Putamen (tissue), 1 donor: ENCODE data around the gene RNF223.
A peak's percentile ranks its signal among the peaks of the same experiment; 100 is the strongest.
"Not testable (repeated sequence)": the region's sequence is repeated elsewhere in the genome, so short reads cannot be mapped to it uniquely, and the experiment has no call there.

Source experiments
- DNase-seq: peaks from one replicate; pipeline ENCODE4 v3.0.0-alpha.2; 2016; ENCODE audit warnings: low spot score

The RNF223 gene

DNA sequence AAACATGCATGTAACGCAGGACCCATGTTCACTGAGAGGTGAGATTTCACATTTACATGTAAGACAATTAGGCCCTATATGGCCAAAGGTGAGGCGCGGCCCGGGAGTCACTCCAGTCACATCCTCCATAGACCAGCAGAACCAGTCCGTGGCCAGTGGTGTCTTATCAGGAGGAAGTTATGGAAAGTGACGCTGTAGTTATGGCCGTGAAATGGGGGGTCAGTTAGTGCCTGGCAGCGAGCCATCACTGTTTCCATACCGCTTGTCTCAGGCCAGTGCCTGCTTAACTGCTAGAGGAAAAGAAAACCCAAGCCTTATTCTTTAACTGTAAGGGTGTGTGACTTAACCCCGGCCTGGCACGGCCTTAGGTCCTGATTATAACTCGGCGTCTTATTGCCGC lies 35.6 kb upstream of the RNF223 start:
- DNase-seq, result no peak

DNA sequence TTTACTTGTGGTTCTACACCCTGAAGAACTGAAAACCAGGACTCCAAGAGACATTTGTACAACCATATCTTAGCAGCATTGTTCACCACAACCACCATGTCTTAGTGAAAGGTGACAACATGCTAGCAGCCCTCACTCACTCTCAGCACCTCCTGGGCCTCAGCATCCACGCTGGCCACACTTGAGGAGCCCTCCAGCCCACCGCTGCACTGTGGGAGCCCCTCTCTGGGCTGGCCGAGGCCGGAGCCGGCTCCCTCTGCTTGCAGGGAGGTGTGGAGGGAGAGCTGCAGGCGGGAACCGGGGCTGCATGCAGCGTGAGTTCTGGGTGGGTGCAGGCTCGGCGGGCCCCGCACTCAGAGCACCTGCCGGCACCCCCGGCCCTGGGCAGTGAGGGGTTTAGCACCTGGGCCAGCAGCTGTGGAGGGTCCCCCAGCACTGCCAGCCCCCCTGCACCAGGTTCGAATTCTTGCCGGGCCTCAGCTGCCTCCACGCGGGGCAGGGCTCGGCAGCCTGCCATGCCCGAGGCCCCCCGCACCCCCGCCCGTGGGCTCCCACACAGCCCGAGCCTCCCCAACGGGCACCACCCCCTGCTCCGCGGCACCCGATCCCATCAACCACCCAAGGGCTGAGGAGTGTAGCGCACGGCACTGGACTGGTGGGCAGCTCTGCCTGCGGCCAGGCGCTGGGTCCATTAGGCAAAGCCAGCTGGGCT lies 32.6 kb upstream of the RNF223 start:
- DNase-seq, result no peak

DNA sequence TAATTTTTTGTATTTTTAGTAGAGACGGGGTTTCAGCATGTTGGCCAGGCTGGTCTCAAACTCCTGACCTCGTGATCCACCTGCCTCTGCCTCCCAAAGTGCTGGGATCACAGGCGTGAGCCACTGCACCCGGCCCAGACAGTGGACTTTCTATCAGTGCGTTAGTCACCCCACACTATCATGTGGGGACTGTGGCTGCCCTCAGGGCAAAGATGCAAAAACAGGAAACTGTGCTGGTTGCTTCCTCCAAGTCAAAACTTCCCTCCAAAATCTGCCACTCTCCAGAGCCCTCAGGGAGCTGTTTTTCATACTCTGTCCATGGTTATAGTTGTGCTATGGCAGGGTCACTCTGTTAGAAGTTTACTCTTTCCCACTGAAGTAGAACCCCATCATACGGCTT lies 30.0 kb upstream of the RNF223 start:
- not testable (repeated sequence) for DNase-seq

DNA sequence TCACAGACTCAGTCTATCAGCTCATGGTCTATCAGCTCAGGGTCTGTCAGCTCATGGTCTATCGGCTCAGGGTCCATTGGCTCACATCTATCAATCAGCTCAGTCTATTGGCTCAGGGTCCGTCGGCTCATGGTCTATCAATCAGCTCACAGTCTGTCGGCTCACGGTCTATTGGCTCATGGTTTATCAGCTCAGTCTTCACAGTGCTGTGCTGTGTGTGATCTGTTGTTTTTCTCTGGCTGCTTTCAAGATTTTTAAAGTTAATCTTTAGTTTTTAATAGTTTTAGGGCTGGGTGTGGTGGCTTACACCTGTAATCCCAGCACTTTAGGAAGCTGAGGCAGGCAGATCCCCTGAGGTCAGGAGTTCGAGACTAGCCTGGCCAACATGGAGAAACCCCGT lies 27.4 kb upstream of the RNF223 start:
- DNase-seq, result no peak

DNA sequence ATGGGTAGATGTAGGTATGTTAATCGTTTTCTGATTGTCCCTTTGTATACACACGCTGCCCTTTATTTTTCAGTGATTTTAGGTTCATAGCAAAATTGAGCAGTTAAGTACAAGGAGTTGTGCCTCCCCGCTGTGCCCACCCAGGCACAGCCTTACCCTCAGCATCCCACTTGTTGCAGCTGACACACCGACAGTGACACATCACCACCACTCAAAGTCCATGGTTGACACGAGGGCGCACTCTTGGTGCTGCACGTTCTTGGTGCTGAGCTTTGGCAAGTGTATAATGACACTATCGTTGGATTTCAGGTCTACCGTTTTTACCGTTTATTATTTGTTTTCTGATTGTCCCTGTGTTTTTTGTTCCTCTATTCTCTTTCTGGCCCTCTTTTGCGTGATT lies 26.2 kb upstream of the RNF223 start:
- DNase-seq, result no peak

DNA sequence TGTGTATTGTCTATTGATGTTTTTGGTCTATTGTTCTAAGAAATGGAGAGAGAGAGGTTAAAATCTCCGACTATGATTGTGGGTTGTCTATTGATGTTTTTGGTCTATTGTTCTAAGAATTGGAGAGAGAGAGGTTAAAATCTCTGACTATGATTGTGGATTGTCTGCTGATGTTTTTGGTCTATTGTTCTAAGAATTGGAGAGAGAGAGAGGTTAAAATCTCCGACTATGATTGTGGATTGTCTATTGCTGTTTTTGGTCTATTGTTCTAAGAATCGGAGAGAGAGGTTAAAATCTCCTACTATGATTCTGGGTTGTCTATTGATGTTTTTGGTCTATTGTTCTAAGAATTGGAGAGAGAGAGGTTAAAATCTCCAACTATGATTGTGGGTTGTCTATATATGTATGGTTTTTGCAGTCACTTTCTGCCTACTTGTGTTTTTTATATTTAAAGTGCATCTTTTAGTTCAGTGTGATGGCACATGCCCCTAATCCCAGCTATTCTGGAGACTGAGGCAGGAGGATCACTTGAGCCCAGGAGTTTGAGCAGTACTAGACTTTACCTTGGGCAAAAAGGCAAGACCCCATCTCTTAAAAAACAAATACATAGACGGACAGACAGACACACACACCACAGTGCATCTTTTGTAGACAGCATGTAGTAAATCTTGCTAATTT lies 25.5 kb upstream of the RNF223 start:
- DNase-seq, result no peak

DNA sequence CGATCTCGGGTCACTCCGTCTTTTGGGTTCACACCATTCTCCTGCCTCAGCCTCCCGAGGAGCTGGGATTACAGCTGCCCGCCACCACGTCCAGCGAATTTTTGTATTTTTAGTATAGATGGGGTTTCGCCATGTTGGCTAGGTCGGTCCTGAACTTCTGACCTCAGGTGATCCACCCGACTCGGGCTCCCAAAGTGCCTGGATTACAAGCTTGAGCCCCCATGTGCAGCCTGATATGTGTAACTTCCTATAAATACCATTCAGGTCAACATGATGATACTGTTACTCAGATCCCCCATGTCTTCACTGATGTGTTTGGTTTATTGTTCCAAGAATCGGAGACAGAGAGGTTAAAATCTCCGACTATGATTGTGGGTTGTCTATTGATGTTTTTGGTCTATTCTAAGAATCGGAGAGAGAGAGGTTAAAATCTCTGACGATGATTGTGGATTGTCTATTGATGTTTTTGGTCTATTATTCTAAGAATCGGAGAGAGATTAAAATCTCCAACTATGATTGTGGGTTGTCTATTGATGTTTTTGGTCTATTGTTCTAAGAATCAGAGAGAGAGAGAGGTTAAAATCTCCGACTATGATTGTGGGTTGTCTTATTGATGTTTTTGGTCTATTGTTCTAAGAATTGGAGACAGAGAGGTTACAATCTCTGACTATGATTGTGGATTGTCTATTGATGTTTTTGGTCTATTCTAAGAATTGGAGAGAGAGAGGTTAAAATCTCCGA lies 24.7 kb upstream of the RNF223 start:
- no peak for DNase-seq

DNA sequence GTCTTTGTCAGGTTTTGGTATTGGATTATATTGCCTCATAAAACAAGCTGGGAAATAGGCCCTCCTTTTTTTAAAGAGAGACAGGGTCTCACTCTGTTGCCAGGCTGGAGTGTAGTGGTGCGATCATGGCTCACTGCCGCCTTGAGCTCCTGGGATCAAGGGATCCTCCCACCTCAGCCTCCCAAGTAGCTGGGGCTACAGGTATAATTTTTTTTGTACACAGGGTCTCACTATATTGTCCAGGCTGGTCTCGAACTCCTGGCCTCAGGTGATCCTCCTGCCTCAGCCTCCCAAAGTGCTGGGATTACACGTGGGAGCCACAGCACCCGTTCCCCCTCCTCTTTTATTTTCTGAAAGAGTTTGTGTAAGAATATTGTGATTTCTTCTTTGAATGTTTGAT lies 22.0 kb upstream of the RNF223 start:
- DNase-seq, result not testable (repeated sequence)

DNA sequence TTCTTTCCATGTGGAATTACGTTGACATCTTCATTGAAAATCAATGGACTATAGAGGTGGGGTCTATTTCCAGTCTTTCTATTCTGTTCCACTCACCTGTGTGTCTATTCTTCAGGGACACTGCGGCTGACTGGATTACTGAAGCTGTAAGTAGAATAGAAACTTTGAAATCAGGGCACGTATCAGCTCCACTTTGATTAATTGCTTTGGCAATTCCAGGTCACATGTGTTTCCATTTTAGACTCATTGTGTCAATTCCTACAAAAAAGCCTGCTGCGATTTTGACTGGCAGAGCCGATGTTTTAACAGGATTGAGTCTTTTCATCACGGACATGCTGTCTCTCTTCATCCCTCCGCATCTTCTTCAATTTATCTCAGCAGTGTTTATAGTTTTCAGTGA lies 20.9 kb upstream of the RNF223 start:
- DNase-seq, result peak; percentile 63

DNA sequence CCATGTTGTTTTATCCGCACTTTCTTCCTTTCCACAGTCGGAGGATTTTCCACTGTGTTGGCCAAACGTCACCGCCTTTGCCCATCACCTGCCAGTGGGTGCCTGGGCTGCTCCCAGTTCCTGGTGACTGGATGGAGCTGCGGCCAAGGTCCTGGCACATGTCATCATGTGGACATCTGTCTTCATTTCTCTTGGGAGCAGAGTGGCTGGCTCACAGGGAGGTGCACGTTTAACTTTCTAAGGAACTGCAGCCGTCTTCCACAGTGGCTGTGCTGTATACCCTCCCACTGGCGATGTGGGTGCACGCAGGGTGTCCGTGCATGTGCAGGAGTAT lies 19.5 kb upstream of the RNF223 start:
- DNase-seq, result no peak

DNA sequence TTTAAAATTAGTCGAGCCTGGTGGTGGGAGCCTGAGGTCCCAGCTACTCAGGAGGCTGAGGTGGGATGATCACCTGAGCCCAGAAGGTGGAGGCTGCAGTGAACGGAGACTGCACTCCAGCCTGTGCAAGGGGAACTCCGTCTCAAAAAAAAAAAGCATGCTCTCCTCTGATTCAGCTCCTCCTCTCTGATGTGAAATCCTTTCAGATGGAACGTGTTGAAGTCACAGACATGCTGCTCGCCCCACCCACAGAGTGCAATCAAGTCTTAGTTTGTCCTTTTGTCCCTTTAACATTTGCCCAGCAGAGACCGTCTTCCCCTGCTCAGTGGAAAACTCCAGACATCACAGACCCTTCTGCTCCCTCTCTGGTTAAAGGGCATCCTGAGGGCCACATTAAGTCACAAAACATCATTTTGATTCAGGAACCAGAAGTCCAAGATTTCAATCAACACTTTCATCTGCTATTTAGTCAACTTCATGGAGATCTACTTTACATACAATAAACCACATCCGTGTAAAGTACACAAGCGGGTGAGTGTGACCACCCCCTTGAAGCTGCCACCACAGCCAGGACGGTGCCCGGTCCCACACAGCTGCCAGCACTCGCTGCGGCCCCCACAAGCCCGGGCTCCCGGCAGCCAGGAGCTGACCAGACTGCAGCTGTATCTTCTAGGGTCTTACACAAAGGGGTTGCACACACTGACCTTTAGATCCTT lies 18.9 kb upstream of the RNF223 start:
- DNase-seq, result no peak

DNA sequence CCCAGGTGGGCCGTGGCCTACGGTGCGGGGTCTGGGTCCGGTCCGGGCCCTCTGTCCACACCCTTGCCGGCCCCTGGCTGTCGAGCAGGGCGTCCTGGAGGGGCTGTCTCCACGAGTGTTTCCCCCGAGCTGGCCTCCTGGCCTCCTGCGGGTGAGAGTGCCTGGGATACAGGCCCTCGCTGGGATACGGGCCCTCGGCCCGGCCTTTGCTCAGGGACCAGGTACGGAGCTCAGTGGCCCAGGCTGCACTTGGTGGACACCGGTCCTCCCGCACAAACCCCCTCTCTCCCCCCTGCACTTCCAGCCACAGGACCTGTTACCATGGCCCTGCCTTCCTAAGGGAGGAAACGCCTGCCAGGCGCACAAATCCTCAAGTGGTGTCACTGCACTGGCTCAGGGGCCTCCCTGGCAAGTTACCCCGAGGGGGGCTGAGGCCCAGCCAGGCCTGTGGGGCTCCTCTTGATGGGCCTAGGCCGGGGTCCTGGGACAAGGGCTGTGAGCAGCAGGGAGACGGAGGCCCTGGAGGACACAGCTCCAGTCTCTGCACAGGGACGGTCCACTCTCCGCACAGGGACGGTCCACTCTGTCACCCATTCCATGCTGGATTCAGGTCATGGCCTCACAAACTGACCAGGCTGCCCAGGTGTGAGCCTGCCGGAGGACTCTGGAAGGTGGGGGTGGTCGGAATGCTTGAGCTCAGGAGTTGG lies 18.2 kb upstream of the RNF223 start:
- DNase-seq, result no peak

DNA sequence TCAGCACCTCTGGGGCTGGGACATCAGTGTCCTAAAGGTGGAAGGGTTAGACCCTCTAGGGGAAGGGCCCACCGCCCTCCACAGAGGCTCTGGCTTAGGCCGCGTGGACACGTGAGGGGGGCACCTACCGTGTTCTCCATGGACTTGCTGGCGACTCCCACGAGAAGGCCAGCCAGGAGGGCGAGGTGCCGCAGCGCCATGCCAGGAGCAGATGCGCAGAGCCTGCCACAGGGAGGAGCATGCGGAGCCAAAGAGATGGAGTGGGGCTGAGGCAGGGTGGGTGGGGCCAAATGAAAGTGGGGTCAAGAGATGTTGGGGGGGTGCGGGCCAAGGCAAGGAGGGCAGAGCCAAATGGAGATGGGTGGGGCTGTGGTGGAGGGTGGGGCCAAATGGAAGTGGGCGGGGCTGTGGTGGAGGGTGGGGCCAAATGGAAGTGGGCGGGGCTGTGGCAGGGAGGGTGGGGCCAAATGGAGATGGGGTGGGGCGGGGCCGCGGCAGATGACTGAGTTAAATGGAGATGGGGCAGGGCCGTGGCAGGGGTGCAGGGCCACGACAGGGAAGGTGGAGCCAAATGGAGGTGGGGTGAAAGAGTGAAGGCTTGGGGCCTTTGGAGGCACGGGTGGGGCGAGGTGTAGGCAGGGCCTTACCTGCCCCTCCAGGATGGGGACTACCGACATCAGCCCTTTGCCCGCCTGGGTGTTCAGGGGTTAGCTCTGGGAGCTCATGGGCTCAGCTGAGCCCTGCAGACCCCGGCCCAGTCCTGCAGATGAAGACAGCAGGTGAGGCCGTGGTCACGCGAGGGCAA lies 17.4 kb upstream of the RNF223 start:
- no peak for DNase-seq

DNA sequence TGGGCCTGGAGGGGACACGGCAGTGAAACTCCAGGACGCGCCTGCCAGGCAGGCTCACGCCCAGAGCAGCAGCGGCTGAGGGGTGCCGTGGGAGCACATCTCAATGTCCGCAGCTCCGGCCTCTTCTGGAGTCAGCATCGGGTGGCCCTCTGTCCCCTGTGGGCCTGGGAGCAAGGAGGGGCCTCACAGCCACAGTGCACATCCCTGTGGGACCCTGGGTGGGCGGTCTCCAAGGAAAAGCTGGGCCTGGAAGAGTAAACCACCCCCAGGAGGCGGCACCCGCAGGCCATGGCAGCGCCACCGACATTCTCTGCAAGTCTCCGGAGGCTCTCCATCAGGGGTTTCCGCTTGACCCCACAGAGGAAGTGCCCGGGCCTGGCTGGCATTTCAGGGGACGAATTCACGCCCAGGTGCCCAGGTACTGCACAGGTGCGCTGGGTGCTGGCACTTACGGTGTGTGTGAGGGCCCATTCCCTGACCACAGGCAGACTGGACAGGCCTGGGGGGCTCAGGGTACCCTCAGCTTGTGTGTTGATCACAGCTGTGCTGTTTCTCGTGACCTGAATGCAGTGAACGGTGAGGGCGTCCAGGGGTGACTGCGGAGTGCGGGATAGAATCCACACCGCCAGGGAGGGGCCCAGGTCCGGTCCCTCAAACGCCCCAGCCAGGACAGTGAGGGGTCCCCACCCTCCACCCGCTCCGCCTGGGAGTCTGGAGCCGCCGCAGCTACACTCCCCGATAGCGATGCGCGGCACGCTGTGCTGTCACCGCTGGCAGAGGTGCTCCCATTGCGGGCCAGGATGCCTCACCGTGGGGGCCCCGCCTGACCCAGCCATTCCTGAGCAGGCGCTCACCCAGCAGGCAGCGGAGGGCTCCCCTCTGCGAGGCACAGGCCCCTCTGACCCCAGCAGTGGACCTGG lies 16.6 kb upstream of the RNF223 start:
- no peak for DNase-seq

DNA sequence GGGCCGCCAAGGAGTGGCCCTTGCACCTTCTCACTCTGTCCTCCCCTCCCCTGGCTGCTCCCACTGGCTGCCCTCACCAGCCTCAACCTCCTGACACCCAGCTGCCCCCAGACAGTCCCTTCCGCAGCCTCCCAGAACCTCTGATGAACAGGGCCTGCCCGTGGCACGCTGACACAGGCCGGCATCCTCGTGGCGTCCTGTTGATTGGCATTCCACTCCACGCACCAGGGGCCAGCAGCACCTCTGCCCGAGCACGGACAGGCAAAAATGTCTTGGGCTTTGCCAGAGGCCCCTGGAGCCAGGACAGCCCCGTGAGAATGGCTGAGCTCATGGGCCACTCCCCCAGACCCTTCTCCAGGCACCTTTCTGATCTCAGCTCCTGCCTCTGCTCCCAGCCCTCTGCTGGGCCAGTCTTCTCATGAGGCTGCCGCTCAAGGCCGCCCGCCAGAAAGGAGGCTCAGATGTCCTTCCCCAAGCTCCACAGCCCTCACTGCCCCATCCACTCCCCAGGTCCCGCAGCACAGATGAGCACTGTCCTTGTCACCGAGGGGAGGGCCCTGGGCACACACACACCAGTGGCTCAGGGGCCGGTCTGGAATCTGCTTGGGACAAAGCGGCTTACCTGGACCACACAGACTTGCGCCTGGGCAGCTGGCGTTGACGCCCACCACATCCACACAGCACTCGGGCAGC lies 15.8 kb upstream of the RNF223 start:
- no peak for DNase-seq

DNA sequence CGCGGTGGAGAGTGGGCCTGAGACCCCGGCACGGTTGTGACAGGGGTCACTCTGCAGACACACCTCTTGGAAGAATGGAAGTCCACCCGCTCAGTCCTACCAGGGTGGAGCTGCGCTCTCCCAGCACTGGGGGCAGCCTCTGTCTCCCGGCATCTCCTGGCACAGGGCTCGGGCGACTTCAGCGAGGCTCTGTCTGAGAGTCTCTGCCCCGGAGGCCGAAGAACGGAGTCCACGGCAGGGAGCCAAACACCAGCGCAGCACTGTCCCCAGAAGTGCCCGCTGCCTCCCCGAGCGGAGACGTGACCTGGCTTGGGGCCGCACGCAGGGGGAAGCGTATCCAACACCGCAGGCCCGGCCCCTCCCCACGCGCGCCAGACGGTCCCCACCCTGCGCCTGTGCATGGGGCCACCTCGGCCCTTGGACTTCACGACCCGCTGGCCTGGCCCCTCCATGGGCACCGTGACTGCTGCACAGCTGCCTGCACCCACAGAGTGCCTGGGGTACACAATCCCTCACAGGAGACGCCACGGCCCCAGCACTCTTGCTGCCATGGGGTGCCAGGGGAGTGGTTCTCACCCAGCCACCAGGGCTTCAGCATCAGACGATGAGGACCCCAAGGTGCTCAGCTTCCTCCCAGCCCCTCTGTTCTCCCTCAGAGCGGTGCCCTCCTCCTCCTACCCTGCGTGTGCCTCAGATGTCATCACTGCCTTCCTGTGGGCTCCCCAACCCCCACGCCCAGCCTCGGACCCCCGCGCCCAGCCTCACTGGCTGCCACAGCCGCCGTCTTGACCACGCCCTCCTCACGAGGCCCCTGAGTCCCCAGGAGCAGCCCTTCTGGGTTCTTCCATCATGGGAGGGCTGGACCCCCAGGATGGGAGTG lies 14.9 kb upstream of the RNF223 start:
- DNase-seq, result no peak

DNA sequence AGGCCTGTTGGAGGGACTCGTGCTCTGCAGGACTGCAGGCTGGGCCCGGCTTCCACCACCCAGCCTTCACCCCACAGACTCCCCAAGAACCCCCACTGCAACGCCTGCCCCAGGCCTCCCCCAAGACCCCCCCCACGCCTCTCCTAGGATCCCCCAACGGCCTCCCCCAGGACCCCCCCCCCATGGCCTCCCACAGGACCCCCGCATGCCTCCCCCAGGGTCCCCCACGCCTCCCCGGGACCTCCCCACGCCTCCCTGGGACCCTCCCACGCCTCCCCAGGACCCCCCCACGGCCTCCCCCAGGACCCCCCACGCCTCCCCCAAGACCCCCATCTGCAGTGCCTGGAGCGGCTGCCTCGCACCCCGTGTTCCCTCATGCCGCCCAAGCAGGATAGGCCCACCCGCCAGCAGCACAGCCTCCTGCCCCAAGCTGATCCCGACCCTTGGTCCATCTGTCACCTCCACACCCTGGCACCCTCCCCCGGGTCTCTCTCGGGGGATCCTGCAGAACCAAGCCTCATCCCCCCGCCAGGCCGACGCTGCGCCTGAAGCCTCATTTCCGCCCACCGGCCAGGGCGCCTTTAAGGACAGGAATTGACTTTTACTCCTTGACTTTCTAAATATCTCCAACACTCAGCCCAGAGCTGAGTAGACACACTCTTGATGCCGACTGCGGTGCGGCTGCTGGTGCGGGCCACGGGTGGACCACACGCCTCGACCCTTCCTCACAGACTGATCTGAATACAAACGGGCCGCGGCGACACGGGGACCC lies 14.1 kb upstream of the RNF223 start:
- no peak for DNase-seq
